Endothelial cell of umbilical vein (primary cell): ENCODE data around the gene SLC6A6. TPM values are rescaled to one million over a fixed set of nuclear protein-coding genes. Genes with fewer than 3 reads are reported as not detected.

ENCODE experiments used
- BruUV-seq: library from RNA; stranded (reverse); fragments of 400-500 nt; replicated peaks from 2 replicates; lab custom pipeline; 2021; lab: Mats Ljungman, UMichigan
- CTCF ChIA-PET: fragments of 300-600, 350-600 bp; sonication (Branson Sonifier 250); formaldehyde crosslinking; loops from one replicate; lab custom pipeline; 2021; ENCODE audit warnings: antibody characterized with exemption, inconsistent platforms; lab: Charles Lee
- POLR2A ChIA-PET: fragments of 300-600, 350-600 bp; sonication (Branson Sonifier 250); formaldehyde crosslinking; loops from one replicate; lab custom pipeline; 2021; ENCODE audit warnings: antibody characterized with exemption, inconsistent platforms; lab: Charles Lee
- DNase-seq: peaks from one replicate; pipeline ENCODE4 v3.0.0-alpha.2; 2011; ENCODE audit warnings: low read depth, low spot score
- FAIRE-seq: peaks from 2 replicates; lab custom pipeline; 2011; peaks lifted over from hg19 to GRCh38; lab: Jason Lieb, UNC
- H2AFZ ChIP-seq: 2 replicates; pipeline ENCODE4 v1.6.0; 2012; ENCODE audit warnings: low read depth, low read length, control low read depth, inconsistent platforms
- H3K27ac ChIP-seq: 2 replicates; pipeline ENCODE4 v1.5.1; 2011; ENCODE audit warnings: low read depth, mild to moderate bottlenecking, control low read depth, low read length, moderate library complexity; ENCODE audit not compliant: insufficient read depth
- H3K27me3 ChIP-seq, 2 experiments: 2 replicates each; pipeline versions ENCODE4 v1.6.0 to v1.6.1; 2011; ENCODE audit warnings: low read length in 2 of 2, mixed read lengths in 1 of 2; ENCODE audit not compliant: control insufficient read depth in 2 of 2, insufficient read depth in 2 of 2
- H3K36me3 ChIP-seq, 2 experiments: 2 replicates in 1 of 2; 3 replicates in 1 of 2; pipeline ENCODE4 v1.5.1; 2011; ENCODE audit warnings: low read length in 2 of 2, mild to moderate bottlenecking in 1 of 2, moderate library complexity in 1 of 2; ENCODE audit not compliant: control insufficient read depth in 2 of 2, insufficient read depth in 2 of 2; ENCODE audit errors: extremely low read depth in 1 of 2
- H3K4me1 ChIP-seq: 3 replicates; pipeline ENCODE4 v1.5.1; 2011; ENCODE audit warnings: mild to moderate bottlenecking, low read length; ENCODE audit not compliant: control insufficient read depth, insufficient read depth; ENCODE audit errors: extremely low read depth
- H3K4me2 ChIP-seq: 2 replicates; pipeline ENCODE4 v1.6.1; 2011; ENCODE audit warnings: low read length, control low read depth, mixed read lengths; ENCODE audit not compliant: insufficient read depth
- H3K4me3 ChIP-seq, 3 experiments: fragments of 200-600 bp in 1 of 3; sonication (generic), shearing (Covaris generic) in 1 of 3; replicated peaks in 1 of 3; 2 replicates each; pipeline ENCODE4 v1.5.1; 2011 to 2016; ENCODE audit warnings: control low read depth in 3 of 3, low read length in 3 of 3, mild to moderate bottlenecking in 2 of 3, inconsistent platforms in 1 of 3, low read depth in 1 of 3, moderate library complexity in 1 of 3; ENCODE audit not compliant: insufficient read depth in 1 of 3
- H3K79me2 ChIP-seq: 2 replicates; pipeline ENCODE4 v1.6.0; 2012; ENCODE audit warnings: low read length, inconsistent platforms; ENCODE audit not compliant: control insufficient read depth, insufficient read depth
- H3K9ac ChIP-seq: replicated peaks from 2 replicates; pipeline ENCODE3; 2011; ENCODE audit warnings: low read length, control low read depth; ENCODE audit not compliant: insufficient read depth; ENCODE audit errors: extremely low read depth
- H3K9me1 ChIP-seq: replicated peaks from 3 replicates; pipeline ENCODE4 v1.6.0; 2011; ENCODE audit warnings: mild to moderate bottlenecking, low read length; ENCODE audit not compliant: control insufficient read depth, insufficient read depth; ENCODE audit errors: extremely low read depth
- H3K9me3 ChIP-seq: replicated peaks from 2 replicates; pipeline ENCODE4 v1.5.1; 2012; ENCODE audit warnings: low read length, inconsistent platforms; ENCODE audit not compliant: control insufficient read depth, insufficient read depth
- H4K20me1 ChIP-seq: replicated peaks from 2 replicates; pipeline ENCODE3; 2011; ENCODE audit warnings: mild to moderate bottlenecking, low read length; ENCODE audit not compliant: control insufficient read depth, insufficient read depth; ENCODE audit errors: extremely low read depth
- CTCF ChIP-seq, 2 donors: IDR thresholded peaks; 1 replicate in 1 of 2; 2 replicates in 1 of 2; pipeline ENCODE4 v1.5.1; 2011; ENCODE audit warnings: low read length in 2 of 2, mild to moderate bottlenecking in 2 of 2, moderate library complexity in 2 of 2, control low read depth in 1 of 2, inconsistent platforms in 1 of 2, low read depth in 1 of 2; ENCODE audit not compliant: insufficient read depth in 1 of 2; ENCODE audit errors: extremely low read depth in 1 of 2
- EZH2 ChIP-seq: IDR thresholded peaks from 2 replicates; pipeline ENCODE4 v1.6.1; 2012; ENCODE audit warnings: borderline replicate concordance, low read depth, mild to moderate bottlenecking, moderate library complexity, low read length, inconsistent platforms; ENCODE audit not compliant: severe bottlenecking
- FOS ChIP-seq: IDR thresholded peaks from 2 replicates; pipeline ENCODE4 v1.6.1; 2011; ENCODE audit warnings: mild to moderate bottlenecking, low read length, moderate library complexity, borderline replicate concordance; ENCODE audit not compliant: insufficient read depth
- GATA2 ChIP-seq: IDR thresholded peaks from 2 replicates; pipeline ENCODE4 v1.7.0; 2011; ENCODE audit warnings: low read depth, mild to moderate bottlenecking, moderate library complexity, mixed read lengths, low read length; ENCODE audit not compliant: insufficient read length, insufficient read depth
- JUN ChIP-seq: IDR thresholded peaks from 2 replicates; pipeline ENCODE4 v1.6.1; 2011; ENCODE audit warnings: borderline replicate concordance, low read depth; ENCODE audit not compliant: insufficient read length, insufficient read depth
- MAX ChIP-seq: IDR thresholded peaks from 2 replicates; pipeline ENCODE4 v1.6.1; 2011; ENCODE audit not compliant: insufficient read depth, insufficient read length
- MYC ChIP-seq: IDR thresholded peaks from one replicate; pipeline ENCODE4 v1.6.1; 2011; ENCODE audit warnings: mild to moderate bottlenecking, low read depth, low read length
- POLR2A ChIP-seq: IDR thresholded peaks from 2 replicates; pipeline ENCODE4 v1.6.1; 2012; ENCODE audit warnings: low read depth, mild to moderate bottlenecking, control low read depth, low read length
- POLR2AphosphoS5 ChIP-seq: IDR thresholded peaks from 2 replicates; pipeline ENCODE4 v1.6.1; 2012; ENCODE audit warnings: low read depth, mild to moderate bottlenecking, control low read depth, low read length, moderate library complexity; ENCODE audit not compliant: insufficient read depth
- dilution Hi-C: fragments of 300-500 bp; cut with MboI; formaldehyde crosslinking; loops from one replicate; pipeline ENCODE4 v1.15.0; 2019; ENCODE audit warnings: low sequenced_read_pairs; ENCODE audit not compliant: extremely low pct_ligation_motif_present
- intact Hi-C: fragments of 100-400 bp; cut with micrococcal nuclease; formaldehyde crosslinking; loops from one replicate; pipeline ENCODE4 v1.10.0; 2022
- polyA plus RNA-seq, 4 experiments: library from polyadenylated mRNA; depleted of rRNA in 3 of 4; stranded (reverse) in 3 of 4; unstranded in 1 of 4; fragments of >200 nt; gene quantifications; 2 replicates each; pipeline versions ENCODE4 v1.2.1 to v1.2.3, GENCODE V29; 2011 to 2012; ENCODE audit warnings: missing spikeins in 1 of 4
- total RNA-seq: library from RNA; stranded (reverse); gene quantifications from 2 replicates; pipeline ENCODE4 v1.2.3, GENCODE V29; 2021

The SLC6A6 gene
- total and polyA plus RNA-seq, 2 donors (not counting 3 experiments of a cell fraction or from before 2014, with no cell fraction given): 25.7 to 38.0 TPM

DNA sequence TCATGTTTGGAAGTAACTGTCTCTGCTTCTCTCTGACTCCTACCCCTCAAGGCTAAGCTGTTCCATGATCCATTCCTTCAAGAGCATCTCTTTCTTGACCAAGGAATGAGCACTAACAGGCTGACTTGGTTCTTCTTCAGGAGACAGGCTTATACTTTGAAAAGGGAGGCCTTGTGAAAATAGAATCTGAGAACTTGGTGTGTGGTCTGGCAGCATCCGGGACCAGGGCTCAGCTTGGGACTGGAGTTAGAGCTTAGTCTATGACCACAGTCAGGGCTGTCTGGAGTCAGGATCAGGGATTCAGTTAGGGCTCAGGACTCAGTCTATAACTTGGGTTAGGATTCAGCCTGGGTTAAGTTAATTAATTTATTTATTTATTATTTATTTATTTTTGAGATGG, 44.9 kb upstream of the SLC6A6 start:
- Histone ChIP-seq H3K36me3 (no peaks in the 10 kb centered on the region), H3K9me1 (no peaks in the 10 kb centered on the region), H3K9ac (no peak overlapping the region), H3K27me3 (no peaks in the 10 kb centered on the region), H3K9me3 (no peaks in the 10 kb centered on the region), H3K4me3 (no peak overlapping the region), H3K27ac (no peak overlapping the region), H3K4me1 (no peaks in the 10 kb centered on the region), H3K4me2 (no peak overlapping the region), H3K79me2 (no peaks in the 10 kb centered on the region), H4K20me1 (no peaks in the 10 kb centered on the region), H2AFZ (no peak overlapping the region)
- FAIRE-seq (no peak), DNase-seq (no peak)
- dilution Hi-C loops: no loop called here
- intact Hi-C loops: no loop called here
- CTCF ChIA-PET: no interaction called here
- TF ChIP-seq EZH2 (no peak), MAX (no peak), JUN (no peak), POLR2AphosphoS5 (no peak), CTCF (IDR thresholded peaks at IDR 0.05; ENCODE audit: extremely low read depth in 1 of 2, insufficient read depth in 1 of 2, low read depth in 1 of 2, low read length in 2 of 2) (no peak), POLR2A (no peak), MYC (no peak), GATA2 (no peak), FOS (no peak)
- POLR2A ChIA-PET: no interaction called here
- BruUV-seq: no TSS peak
